Activated CD4-positive, CD25-positive, alpha-beta regulatory T cell treated with anti-CD3 and anti-CD28 coated beads, Interleukin-2, amount 50 U/mL, for 72 hours (primary cell): Measurements from ENCODE around the gene UBP1.
"Not testable (repeated sequence)": the region's sequence is repeated elsewhere in the genome, so short reads cannot be mapped to it uniquely, and the experiment has no call there.

Experiments
- DNase-seq: peaks from one replicate; pipeline ENCODE4 v3.0.0; 2021

The UBP1 gene, protein sequence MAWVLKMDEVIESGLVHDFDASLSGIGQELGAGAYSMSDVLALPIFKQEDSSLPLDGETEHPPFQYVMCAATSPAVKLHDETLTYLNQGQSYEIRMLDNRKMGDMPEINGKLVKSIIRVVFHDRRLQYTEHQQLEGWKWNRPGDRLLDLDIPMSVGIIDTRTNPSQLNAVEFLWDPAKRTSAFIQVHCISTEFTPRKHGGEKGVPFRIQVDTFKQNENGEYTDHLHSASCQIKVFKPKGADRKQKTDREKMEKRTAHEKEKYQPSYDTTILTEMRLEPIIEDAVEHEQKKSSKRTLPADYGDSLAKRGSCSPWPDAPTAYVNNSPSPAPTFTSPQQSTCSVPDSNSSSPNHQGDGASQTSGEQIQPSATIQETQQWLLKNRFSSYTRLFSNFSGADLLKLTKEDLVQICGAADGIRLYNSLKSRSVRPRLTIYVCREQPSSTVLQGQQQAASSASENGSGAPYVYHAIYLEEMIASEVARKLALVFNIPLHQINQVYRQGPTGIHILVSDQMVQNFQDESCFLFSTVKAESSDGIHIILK

DNA sequence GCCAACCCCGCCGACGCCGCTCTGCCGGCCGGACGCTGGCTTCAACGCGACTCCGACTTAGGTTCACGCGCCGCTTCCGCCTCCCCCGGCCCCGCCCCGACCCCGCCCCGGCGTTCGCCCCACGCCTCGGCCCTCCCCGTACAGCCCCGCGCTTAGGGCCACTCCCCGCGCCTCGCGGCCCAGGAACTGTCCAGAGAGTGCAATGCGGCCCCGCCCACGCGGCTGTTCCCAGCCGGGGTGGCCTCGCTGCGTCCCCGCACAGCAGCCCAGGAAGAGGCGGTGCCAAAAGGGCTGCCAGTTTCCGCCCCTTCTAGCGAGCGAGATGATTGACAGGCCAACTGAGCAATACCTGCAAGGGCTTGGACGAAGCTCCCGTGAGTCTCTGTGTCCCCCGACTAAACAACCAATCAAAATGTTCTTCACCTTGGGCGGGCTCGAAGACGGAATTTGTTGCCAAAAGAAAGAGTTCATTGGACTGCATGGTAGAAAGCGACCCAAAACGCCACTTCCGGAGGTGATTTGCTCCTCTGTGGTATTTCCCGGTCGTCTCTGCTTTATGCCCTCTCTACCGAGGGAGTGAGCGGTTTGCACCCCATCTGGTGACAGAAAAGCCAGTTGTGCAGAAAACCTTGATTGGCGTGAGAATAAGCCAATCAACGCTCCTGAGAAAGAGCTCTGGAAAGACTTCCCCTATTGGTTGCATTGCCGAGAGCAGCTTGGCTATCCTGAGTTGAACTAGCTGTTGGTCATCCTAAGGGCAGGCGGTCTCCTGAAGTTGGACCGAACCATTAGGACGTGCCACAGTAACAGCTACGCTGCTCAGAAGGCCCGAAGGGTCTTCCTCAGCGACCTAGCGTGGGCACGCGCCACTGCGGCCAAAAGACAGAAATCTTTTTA is at the start of gene UBP1:
UBP1 (minus strand) TSS at position 78 of the 897 bp plus-strand sequence. CDS start 557 bp downstream, outside the sequence.
- peak; percentile 99 for DNase-seq

DNA sequence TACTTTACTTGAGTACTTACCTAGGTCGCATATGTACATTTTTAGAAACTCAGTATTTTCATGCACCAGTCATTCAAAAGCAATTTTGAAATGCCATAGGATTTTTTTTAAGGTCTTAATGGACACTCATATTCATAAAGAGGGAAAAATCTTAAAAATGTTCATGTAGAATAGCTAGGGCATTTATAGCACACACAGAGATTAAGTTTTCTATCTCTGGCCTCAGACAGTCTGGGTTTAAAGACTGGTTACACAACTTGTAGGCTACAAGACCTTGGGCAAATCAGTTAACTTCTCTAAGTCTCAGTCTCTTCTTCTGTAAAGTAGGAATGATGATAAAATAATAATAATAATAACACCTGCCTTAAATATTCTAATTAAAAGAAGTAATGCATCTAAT is 48.5 kb upstream of the UBP1 start:
- DNase-seq = no peak

DNA sequence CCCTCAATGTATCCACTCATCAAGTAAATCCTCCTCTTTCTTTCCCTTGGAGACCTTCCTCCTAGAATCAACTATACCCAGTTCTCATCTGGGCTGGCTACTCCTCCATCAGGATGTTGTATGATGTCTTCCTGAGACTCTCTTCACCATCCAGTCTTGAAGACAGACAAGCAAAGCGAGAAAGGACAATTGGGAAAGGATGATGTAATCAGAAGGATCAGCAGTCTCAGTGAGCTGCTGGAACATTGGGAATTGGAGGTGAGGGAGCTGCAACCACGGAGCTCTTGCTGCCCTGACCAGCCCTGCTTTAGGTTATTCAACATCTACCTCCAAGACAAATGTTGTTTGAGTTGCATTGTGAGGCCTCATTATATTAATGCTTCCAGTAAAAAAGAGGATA is 48.0 kb upstream of the UBP1 start:
- no peak for DNase-seq

DNA sequence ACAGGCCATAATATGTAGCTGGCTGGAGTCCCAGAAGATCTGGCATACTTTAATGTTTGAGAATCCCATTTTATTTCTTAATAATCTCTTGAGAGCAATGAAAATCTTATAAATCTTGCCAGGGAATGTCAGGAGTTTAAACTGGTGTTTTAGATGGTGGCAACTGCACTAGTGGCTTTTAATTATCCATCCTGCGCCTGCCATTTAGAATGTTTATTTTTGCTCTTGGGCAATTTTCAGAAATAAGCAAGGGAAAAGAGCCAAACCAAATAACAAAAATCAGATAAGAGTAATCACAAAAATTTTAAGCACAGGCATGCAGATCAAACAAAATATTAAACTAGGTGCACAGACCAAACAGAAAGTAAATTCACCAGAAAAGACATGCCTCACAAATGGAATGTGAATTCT is 41.9 kb upstream of the UBP1 start:
- DNase-seq = no peak

DNA sequence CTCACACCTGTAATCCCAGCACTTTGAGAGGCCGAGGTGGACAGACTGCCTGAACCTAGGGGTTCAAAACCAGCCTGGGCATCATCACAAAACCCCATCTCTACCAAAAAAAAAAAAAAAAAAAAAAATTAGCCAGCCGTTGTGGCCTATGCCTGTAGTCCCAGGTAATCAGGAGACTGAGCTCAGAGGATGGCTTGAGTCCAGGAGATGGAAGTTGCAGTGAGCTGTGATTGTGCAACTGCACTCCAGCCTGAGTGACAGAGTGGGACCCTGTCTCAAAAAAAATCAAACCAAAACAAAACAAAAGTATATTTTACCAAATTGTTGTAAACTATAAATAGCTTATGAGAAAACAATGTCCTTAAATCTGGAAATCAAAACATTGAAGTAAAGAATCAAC is 34.7 kb upstream of the UBP1 start:
- DNase-seq = no peak

DNA sequence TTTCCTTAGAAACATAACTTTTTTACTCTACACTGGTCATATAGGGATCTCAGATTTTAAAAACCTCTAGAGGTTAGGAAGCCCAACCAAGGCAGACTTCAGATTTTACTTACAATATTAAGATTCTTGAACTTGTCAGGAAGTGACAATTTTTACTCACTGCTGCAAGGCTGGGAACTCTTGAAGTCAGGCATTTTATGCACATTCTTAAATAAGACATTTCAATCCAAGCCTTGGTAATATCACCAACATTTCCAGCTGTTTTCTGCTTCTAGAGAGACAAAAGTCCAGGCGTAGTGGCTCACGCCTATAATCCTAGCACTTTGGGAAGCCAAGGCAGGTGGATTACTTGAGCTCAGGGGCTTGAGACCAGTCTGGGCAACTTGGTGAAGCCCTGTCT is 33.6 kb upstream of the UBP1 start:
- no peak for DNase-seq

DNA sequence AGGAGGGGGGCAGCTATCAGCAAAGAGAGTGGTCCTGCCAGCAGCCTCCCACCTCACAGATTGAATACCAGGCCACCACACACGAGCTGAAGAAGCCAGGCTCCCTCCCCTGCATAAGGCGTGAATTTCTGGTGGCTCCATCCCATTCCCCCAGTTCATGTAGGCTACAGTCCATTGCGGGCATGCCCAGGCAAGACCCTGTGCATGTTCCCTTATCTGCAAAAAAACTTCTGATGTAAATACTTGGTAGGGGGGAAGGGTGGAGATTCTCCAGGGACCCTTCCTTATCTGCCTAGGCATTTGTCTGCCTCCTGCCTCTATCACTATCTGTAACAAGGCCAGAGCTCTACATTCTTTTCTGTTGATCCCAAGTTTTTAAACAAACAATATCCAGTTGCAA is 27.6 kb upstream of the UBP1 start:
- DNase-seq = no peak

DNA sequence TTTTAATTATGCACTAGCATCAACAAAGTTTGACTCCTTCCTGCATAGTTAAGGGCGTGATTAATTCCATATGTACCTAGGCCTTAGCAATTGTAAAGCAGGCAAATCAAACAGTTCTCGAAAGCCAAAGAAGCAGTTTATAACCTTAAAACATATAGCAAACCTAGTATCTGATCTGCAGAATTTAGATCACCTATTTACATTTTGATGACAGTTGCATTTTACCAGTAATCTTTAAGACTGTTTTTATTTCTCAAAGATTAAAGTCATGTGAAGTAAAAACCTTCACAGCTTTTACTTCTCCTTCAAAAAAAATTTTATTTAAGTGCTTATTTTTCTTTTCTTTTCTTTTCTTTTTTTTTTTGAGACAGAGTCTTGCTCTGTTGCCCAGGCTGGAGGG is 20.9 kb upstream of the UBP1 start:
- no peak for DNase-seq

DNA sequence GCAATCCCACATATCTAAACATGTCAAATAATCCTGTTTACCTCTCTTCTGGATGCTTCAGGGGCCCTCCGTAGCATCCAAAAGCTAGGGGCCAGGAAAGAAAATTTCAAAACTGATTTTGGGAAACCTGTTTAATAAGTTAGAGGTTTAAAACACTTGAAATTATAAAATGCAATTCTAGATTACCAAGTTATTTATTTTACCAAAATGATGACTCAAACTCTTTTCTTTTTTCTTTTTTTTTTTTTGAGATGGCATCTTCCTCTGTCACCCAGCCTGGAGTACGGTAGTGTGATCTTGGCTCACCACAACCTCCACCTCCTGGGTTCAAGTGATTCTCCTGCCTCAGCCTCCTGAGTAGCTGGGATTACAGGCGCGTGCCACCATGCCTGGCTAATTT is 19.4 kb upstream of the UBP1 start:
- not testable (repeated sequence) for DNase-seq

DNA sequence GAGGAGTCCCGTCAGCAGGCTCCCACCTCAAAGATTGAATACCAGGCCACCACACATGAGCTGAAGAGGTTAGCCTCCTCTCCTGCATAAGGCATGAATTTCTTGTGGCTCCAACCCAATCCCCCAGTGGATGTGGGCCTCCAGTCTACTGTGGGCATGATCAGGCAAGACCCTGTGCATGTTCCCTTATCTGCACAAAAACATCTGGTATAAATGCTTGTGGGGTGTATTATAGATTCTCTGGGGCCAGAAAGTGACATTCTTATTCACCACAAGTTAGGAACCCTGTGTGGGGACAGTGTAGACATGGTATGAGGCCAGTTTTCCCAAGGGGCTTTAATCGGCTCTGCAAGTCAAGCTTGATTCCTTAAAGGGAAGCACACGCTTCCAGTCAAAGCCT is 18.2 kb upstream of the UBP1 start:
- no peak for DNase-seq

DNA sequence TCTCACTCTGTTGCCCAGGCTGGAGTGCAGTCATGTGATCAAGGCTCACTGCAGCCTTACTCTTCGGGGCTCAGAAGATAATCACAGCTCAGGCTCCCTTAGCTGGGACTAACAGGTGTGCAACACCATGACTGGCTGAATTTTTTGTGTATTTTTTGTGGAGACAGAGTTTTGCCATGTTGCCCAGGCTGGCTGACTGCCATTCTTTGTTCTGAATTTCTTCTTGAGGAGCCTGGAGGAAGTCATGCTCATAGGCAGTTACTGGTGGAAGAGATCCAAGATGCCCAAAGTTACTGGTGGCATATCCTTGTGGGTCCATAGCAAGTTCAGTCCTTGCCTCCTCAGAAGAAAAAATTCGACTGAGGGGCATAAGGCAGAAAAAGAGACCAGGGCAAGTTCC is 16.6 kb upstream of the UBP1 start:
- no peak for DNase-seq

DNA sequence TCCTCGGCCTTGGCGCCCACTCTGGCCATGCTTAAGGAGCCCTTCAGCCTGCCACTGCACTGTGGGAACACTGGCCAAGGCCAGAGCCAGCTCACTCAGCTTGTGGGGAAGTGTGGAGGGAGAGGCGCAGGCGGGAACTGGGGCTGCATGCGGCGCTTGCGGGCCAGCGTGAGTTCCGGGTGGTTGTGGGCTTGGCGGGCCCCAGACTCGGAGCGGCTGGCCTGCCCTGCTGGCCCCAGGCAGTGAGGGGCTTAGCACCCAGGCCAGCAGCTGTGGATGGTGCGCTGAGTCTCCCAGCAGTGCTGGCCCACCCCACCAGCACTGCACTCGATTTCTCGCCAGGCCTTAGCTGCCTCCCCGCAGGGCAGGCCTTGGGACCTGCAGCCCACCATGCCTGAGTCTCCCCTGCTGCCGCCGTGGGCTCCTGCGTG is 13.1 kb upstream of the UBP1 start:
- DNase-seq = no peak

DNA sequence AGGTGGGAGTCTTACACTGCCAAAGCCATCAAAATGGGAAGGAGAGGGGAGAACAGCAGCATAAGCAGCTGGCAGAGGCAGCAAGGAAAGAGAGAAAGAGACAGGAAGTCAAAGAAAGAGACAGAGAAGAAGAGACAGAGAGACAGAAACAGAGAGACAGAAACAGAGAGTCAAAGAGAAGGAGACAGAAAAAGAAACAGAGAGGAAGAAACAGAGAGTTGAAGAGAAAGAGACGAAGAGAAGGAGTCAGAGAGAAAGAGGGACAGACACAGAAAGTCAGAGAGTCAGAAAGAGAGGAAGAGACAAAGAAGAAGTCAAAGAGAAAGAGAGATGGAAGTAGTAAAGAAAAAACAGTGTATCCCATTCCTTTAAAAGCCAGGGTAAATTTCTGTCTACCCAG is 11.8 kb upstream of the UBP1 start:
- not testable (repeated sequence) for DNase-seq

DNA sequence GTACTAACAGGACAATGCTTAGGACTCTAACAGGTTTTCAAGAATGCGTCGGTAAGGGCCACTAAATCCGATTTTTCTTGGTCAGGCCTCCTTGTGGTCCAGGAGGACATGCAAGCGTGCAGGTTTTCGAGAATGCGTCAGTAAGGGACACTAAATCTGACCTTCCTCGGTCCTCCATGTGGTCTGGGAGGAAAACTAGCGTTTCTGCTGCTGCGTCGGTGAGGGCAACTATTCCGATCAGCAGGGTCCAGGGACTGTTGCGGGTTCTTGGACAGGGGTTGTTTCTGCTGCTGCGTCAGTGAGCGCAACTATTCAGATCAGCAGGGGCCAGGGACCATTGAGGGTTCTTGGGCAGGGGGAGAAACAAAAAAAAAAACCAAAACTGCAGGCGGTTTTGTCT is 7.8 kb upstream of the UBP1 start:
- no peak for DNase-seq

DNA sequence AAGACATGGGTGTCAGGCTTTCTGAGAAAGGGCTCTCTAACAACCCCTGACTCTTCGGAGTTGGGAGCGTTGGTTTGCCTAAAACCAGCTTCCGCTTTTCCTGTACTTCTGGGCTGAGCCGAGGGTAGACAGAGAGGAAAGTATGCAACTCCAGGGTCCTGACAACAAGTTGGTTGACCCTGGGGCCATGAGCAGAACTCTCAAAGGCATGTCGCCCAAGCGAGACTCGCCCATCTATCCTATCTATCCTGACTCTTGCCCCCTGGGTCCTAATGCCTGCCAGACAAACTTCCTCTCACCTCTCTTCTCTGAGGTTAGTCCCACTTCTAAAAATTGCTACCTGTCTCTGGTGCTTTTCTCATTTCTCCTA is 7.0 kb upstream of the UBP1 start:
- DNase-seq = not testable (repeated sequence)

DNA sequence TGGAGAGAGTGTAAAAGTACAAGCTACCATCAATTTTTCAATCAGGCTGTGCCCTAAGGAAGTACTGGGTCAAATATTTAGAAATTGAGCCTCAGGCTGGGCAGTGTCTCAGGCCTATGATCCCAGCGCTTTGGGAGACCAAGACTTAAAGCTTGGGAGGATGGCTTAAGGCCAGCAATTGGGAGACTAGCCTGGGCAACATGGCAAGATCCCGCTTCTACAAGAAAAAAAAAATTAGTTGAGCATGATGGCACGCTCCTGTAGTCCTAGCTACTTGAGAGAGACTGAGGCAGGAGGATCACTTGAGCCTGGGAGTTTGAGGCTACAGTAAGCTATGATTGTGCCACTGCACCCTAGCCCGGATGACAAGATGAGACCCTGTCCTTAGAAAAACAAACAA is 2.0 kb upstream of the UBP1 start:
- DNase-seq = no peak

DNA sequence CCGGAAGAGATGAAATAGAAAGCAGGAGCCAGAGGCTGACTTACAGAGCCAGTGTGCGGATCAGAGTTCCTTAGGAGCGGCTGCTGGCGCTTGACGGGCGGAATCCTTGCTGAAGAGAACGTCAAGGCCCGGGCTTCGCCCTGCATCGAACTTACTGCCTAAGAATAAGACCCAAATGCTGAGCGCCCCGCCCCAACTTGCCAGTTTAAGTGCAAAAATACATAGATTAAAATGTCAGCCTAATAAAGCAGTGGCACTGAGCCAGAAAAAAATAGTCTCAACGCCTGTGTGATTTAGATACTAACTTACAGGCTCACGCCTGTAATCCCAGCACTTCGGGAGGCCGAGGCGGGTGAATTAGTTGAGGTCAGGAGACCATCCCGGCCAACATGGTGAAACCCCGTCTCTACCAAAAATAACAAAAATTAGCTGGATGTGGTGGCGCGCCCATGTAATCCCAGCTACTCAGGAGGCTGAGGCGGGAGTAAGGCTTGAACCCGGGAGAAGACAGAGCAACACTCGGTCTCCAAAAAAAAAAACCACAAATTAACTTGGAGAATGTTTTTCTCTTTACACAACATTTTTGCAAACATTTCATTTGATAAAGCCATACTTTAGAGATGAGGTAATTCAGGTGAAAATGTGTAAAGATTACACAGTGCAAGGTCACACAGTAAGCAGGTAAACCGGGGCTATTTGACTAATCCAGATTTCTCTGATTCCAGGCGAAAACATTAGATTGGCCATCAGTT is 1.2 kb upstream of the UBP1 start:
- DNase-seq = no peak

DNA sequence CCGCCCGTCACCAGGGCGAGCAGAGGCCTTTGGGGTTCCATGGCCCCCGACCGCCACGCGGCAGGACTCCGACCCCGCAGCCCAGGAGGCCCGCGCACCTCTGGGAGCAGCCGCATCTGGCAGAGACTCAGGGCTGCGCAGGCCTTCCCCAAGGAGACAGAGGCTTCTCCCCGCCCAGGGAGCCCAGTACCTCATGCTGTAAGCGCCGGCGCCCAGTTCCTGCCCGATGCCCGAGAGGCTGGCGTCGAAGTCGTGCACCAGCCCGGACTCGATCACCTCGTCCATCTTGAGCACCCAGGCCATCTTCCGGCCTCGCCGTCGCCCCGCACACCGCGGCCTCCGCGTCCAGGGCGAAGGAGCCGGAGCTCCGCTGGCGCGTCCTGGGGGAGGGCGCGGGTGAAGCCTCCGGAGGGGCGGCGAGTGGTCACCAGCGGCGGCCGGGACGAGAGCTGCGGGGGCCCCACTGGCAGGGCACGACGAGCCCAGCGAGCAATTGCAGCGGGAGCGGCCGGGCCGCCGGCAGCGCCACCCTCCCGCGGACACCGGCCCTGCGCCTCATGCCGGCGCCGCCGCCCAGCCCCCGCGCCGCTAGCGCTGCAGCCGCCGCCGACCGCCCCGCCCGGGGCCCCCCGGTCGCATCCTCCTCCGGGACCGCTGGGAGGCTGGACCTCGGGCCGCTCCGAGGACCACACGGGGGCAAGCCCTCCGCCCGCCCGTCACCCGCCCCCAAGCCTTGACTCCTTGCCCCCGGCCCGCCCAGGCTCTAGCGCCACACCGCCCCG is 468 bp downstream of the UBP1 start:
- peak; percentile 61 for DNase-seq

DNA sequence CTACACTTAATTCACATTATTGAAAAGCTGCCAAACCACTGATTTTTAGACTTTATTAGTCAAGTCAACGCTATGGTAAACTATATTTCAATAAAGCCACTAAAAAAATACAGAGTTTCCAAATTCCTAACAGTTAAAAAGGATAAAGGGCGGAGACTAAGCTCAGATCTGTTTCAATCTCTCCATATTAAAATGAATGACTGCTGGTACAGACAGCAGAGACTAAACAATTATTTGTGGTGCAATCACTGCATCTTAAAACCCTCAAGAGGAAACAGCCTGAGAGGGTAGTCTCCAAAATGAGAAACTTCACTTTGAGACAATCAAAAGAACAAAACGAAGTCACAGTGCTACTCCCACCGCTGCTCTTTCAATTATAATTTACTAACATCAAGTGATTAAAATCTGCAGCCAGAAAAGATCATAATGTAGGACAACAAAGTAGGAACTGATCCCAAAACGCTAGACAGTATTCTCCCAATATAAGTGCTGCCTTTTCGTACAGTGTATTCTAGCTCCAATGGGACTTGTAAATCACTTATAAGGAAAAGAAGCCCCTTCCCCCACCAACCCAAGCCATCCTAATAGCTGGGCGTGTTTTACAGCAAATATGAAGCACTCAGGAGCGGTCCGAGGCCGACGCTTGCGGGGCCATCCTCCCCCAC is 1.2 kb downstream of the UBP1 start:
- no peak for DNase-seq

DNA sequence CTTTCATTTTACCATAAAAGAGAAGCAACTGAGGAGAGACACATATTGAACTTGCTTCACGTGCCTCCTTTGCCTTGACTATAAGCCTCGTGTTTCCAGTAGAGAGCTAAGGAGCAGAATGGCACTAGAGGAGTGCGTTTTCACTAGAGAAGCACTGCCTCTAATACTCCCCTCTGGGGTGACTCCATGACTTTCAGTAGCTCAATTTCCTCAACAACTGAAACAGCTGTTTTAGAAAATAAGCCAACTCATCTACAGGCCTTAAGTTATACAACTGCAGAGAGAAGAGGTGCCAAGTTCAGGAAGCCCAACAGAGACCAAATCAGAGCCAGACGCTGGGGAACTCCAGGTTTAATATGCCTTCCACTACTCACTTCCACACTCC is 1.9 kb downstream of the UBP1 start:
- no peak for DNase-seq

DNA sequence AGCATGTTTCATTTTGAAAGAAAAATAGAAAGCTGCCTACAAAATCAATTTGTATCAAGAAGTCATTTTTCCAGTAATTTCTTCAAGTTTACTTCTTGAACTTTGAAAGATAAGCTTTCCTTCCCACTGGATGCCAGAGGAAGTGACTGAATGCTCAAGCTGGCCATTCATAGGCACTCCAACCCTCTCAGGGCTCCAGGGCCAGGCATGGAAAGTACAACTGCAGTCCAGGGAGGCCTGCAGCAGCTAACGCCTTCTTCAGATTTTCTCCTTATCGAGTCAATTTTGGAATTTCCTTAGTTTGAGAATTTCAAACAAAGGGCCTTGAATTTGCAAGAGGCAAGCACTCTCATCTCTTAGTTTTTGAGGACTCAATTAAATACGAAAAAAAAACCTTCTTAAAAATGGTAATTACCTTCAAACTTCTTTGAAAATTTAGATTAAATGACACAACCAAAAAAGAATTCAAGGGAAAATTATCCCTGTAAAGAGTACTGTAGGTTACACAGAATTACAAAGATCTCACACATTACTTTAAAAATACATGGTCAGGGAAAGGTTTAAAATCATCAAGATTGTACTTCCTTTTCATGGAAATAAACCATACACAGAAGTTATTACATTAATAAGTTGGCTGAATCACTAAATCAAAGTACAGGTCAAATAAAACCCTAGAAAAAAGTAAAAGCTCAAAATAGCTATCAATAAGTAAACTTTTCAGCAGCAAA is 2.5 kb downstream of the UBP1 start:
- DNase-seq = no peak
